ENCODE measurements around the gene TAOK3. TPM values are rescaled to one million over a fixed set of nuclear protein-coding genes. Genes with fewer than 3 reads are reported as not detected.

The TAOK3 gene
- total RNA-seq, 1 donor from 2014 or later, result 13.5 TPM

- no peak for TF ChIP-seq CTCF (IDR thresholded peaks at IDR 0.05; ENCODE audit: insufficient read depth, low read length, poor library complexity, severe bottlenecking)
- Histone ChIP-seq H3K27me3 (ENCODE audit: control insufficient read depth, insufficient read depth, low read length) (no peaks in the 10 kb centered on the region), H3K4me3 (ENCODE audit: low read depth, low read length) (no peak overlapping the region), H3K36me3 (ENCODE audit: control insufficient read depth, insufficient read depth, low read length) (no peaks in the 10 kb centered on the region)
- DNase-seq (ENCODE audit: low read depth), result no peak
These were observed 184.8 kb downstream of the TAOK3 start for GRCh38 chr12:118187751-118188435.

- Histone ChIP-seq H3K36me3 (ENCODE audit: control insufficient read depth, insufficient read depth, low read length) (no peaks in the 10 kb centered on the region), H3K27me3 (ENCODE audit: control insufficient read depth, insufficient read depth, low read length) (no peaks in the 10 kb centered on the region), H3K4me3 (ENCODE audit: low read depth, low read length) (no peak overlapping the region)
- no peak for DNase-seq (ENCODE audit: low read depth)
- TF ChIP-seq CTCF (IDR thresholded peaks at IDR 0.05; ENCODE audit: insufficient read depth, low read length, poor library complexity, severe bottlenecking), result no peak
These were observed 186.9 kb downstream of the TAOK3 start for GRCh38 chr12:118185602-118186397.

DNA sequence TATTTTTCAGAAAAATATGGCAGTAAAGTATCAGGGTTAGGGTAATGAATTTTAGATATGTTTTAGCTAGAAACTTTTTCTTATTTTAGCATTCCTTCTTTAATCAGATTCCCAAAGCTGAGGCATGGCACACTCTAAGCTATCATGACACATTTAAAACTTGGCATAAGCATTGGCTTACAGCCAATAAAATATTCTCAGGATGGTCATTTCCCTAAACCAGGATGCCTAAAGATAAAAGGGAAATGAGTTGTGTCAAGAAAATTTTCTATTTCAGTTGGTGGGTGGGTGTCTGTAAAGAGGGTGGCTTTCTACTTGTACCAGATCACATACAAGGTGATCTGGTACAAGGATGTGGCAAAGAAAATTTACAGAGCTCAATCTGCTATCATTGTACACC lies 189.0 kb downstream of the TAOK3 start:
- no peak for TF ChIP-seq CTCF (IDR thresholded peaks at IDR 0.05; ENCODE audit: insufficient read depth, low read length, poor library complexity, severe bottlenecking)
- H3K4me3 ChIP-seq (ENCODE audit: low read depth, low read length), result no peak overlapping the region
- no peaks in the 10 kb centered on the region for H3K36me3 ChIP-seq (ENCODE audit: control insufficient read depth, insufficient read depth, low read length)
- no peaks in the 10 kb centered on the region for H3K27me3 ChIP-seq (ENCODE audit: control insufficient read depth, insufficient read depth, low read length)
- DNase-seq (ENCODE audit: low read depth), result no peak

DNA sequence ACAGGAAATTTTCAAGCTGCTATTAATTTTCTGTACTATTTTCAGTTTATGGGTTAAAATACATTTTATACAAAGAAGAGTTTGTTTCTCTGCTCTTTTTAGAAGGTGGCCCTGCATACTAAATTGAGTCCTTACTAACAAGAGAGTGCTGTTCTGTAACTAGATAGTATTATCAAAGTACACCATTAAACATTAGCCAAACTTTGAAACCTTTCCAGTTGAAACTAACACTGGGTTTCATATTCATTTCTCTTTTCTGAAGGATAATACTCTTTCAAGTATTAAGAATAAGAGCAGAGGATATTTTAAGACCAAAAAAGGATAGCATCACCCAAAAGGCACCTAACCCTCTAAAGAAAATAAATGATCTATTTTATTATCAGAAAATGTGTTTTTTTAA lies 189.6 kb downstream of the TAOK3 start:
- DNase-seq (ENCODE audit: low read depth), result no peak
- H3K27me3 ChIP-seq (ENCODE audit: control insufficient read depth, insufficient read depth, low read length), result no peaks in the 10 kb centered on the region
- no peak for TF ChIP-seq CTCF (IDR thresholded peaks at IDR 0.05; ENCODE audit: insufficient read depth, low read length, poor library complexity, severe bottlenecking)
- H3K36me3 ChIP-seq (ENCODE audit: control insufficient read depth, insufficient read depth, low read length), result no peaks in the 10 kb centered on the region
- H3K4me3 ChIP-seq (ENCODE audit: low read depth, low read length), result no peak overlapping the region

GRCh38 chr12:118175823-118176447 lies 196.8 kb downstream of the TAOK3 start:
- no peak for TF ChIP-seq CTCF (IDR thresholded peaks at IDR 0.05; ENCODE audit: insufficient read depth, low read length, poor library complexity, severe bottlenecking)
- no peaks in the 10 kb centered on the region for H3K27me3 ChIP-seq (ENCODE audit: control insufficient read depth, insufficient read depth, low read length)
- DNase-seq (ENCODE audit: low read depth), result no peak
- H3K4me3 ChIP-seq (ENCODE audit: low read depth, low read length), result no peak overlapping the region
- no peaks in the 10 kb centered on the region for H3K36me3 ChIP-seq (ENCODE audit: control insufficient read depth, insufficient read depth, low read length)

Measured in kidney epithelial cell (primary cell).